Lung (tissue), 12 donors: ENCODE measurements around the gene STRADA. TPM values are rescaled to one million over a fixed set of nuclear protein-coding genes. Genes with fewer than 3 reads are reported as not detected.

Source experiments
- ATAC-seq: fragments of 200-7000 bp; cut with Tn5 transposase; one replicate; pipeline ENCODE4 v1.9.1; 2020; ENCODE audit warnings: moderate number of reproducible peaks; ENCODE audit not compliant: insufficient read depth, low FRiP score
- DNase-seq, 3 donors: peaks; one replicate each; pipeline ENCODE4 v3.0.0-alpha.2; 2013 to 2017
- H3K27ac ChIP-seq, 2 donors: one replicate each; pipeline ENCODE4 v1.5.1; 2013; ENCODE audit warnings: mild to moderate bottlenecking in 2 of 2, moderate library complexity in 2 of 2, control low read depth in 1 of 2, inconsistent platforms in 1 of 2, low read depth in 1 of 2, low read length in 1 of 2
- H3K27me3 ChIP-seq, 3 donors: one replicate each; pipeline ENCODE4 v1.5.1; 2013; ENCODE audit warnings: low read length in 2 of 3; ENCODE audit not compliant: control insufficient read depth in 3 of 3, insufficient read depth in 3 of 3
- H3K36me3 ChIP-seq, 4 donors: one replicate each; pipeline ENCODE4 v1.5.1; 2013; ENCODE audit warnings: low read length in 4 of 4, mild to moderate bottlenecking in 1 of 4, moderate library complexity in 1 of 4; ENCODE audit not compliant: control insufficient read depth in 4 of 4, insufficient read depth in 4 of 4
- H3K4me1 ChIP-seq, 5 donors: one replicate each; pipeline ENCODE4 v1.5.1; 2013; ENCODE audit warnings: low read length in 5 of 5, mild to moderate bottlenecking in 2 of 5, moderate library complexity in 1 of 5; ENCODE audit not compliant: control insufficient read depth in 5 of 5, insufficient read depth in 5 of 5
- H3K4me3 ChIP-seq: one replicate; pipeline ENCODE4 v1.5.1; 2013; ENCODE audit warnings: mild to moderate bottlenecking, control low read depth, moderate library complexity
- H3K9ac ChIP-seq, 2 donors: one replicate each; pipeline ENCODE4 v1.5.1; 2013; ENCODE audit warnings: low read length in 2 of 2, control low read depth in 1 of 2; ENCODE audit not compliant: insufficient read depth in 1 of 2
- H3K9me3 ChIP-seq, 4 donors: one replicate each; pipeline ENCODE4 v1.5.1; 2013; ENCODE audit warnings: low read length in 3 of 4, mild to moderate bottlenecking in 1 of 4, moderate library complexity in 1 of 4; ENCODE audit not compliant: control insufficient read depth in 4 of 4, insufficient read depth in 3 of 4
- CTCF ChIP-seq: IDR thresholded peaks from 2 replicates; pipeline ENCODE4 v1.5.1; 2012; ENCODE audit warnings: mild to moderate bottlenecking; ENCODE audit errors: control extremely low read depth, extremely low read depth
- WGBS, 2 donors: extraction: QIAGEN DNeasy Blood & Tissue Kit; methylation state at CpG; one replicate each; pipeline ENCODE4 v1.1.7; 2013; 5-methylcytosine and 5-hydroxymethylcytosine counted together
- polyA plus RNA-seq, 2 donors: library from polyadenylated mRNA; stranded (reverse); fragments of 200-250 nt; gene quantifications; one replicate each; pipeline ENCODE4 v1.2.1, GENCODE V29; 2013
- total RNA-seq, 2 donors: library from RNA; depleted of rRNA in 1 of 2; stranded (reverse); fragments of >200 nt in 1 of 2; gene quantifications; one replicate each; pipeline ENCODE4 v1.2.1, GENCODE V29; 2014 to 2021
- donor health status: control.
- donor health status: control.
- donor health status: Bipolar disorder and iron deficiency.
- donor health status: healthy.
- donor health status: DM: yes; HTN: yes; CAD: no.

The STRADA gene
- total and polyA plus RNA-seq, 4 donors, result 20.7 to 48.8 (median 28.4) TPM

GRCh38 chr17:63780507-63780906 lies 38.9 kb upstream of the STRADA start:
- Histone ChIP-seq H3K4me3 (no peak overlapping the region), H3K36me3 (peaks cover 1 to 25% (median 10%) of the 10 kb centered on the region in 4 donors), H3K4me1 (peaks cover 0 to 9% (median 6%) of the 10 kb centered on the region in 5 donors), H3K27ac (no peak overlapping the region), H3K9ac (no peak overlapping the region), H3K27me3 (no peaks in the 10 kb centered on the region), H3K9me3 (no peaks in the 10 kb centered on the region)
- no peak for TF ChIP-seq CTCF
- no peak for DNase-seq
- WGBS, 2 donors, result 86 to 100% methylated on average over 1 of the region's 1 CpG
- ATAC-seq, result no peak

- DNase-seq (peak in 2 of 3 donors; percentile 6 to 7), ATAC-seq (no peak)
- H3K27ac ChIP-seq, result no peak overlapping the region
- H3K4me1 ChIP-seq, result peaks cover 3 to 20% (median 7%) of the 10 kb centered on the region in 5 donors
- H3K9me3 ChIP-seq, result no peaks in the 10 kb centered on the region
- whole genome bisulfite sequencing, 2 donors, result 28 to 42% methylated on average over 8 of the region's 8 CpGs
- peak overlapping the region; percentile 8 to 80 for H3K9ac ChIP-seq
- H3K36me3 ChIP-seq, result peaks cover 0 to 23% (median 8%) of the 10 kb centered on the region in 4 donors
- no peaks in the 10 kb centered on the region for H3K27me3 ChIP-seq
- H3K4me3 ChIP-seq, result peak overlapping the region; percentile 50
- no peak for TF ChIP-seq CTCF
Measured at GRCh38 chr17:63775420-63775819, 33.8 kb upstream of the STRADA start.

- H3K27ac ChIP-seq, result peak overlapping the region; percentile 43 to 97
- no peaks in the 10 kb centered on the region for H3K9me3 ChIP-seq
- peak overlapping the region; percentile 57 to 80 for H3K9ac ChIP-seq
- no peak for ATAC-seq
- H3K4me3 ChIP-seq, result peak overlapping the region; percentile 50
- peaks cover 0 to 21% (median 8%) of the 10 kb centered on the region in 4 donors for H3K36me3 ChIP-seq
- DNase-seq, result peak in 2 of 3 donors; percentile 12 to 18
- no peak for TF ChIP-seq CTCF
- WGBS, 2 donors, result 1% methylated on average over 4 of the region's 4 CpGs
- H3K4me1 ChIP-seq, result peaks cover 3 to 20% (median 7%) of the 10 kb centered on the region in 5 donors
- H3K27me3 ChIP-seq, result no peaks in the 10 kb centered on the region
Measured at GRCh38 chr17:63774969-63775265, 33.3 kb upstream of the STRADA start.
